Loucy (cell line): Measurements from ENCODE around the gene SH3PXD2A.

ENCODE experiments used
- H2AFZ ChIP-seq: fragments of 200-600 bp; sonication (generic); 2 replicates; pipeline ENCODE4 v1.6.0; 2016; ENCODE audit warnings: antibody characterized with exemption, mild to moderate bottlenecking, low read length, moderate library complexity
- H3F3A ChIP-seq: fragments of 200-600 bp; 2 replicates; pipeline ENCODE4 v1.6.0; 2016; ENCODE audit warnings: antibody characterized with exemption, low read depth, mild to moderate bottlenecking
- H3K27me3 ChIP-seq: fragments of 200-600 bp; sonication (generic); 2 replicates; pipeline ENCODE4 v1.6.1; 2014; ENCODE audit warnings: low read length, mild to moderate bottlenecking; ENCODE audit not compliant: insufficient read depth, poor library complexity, severe bottlenecking
- H3K36me3 ChIP-seq: fragments of 200-600 bp; sonication (generic); 2 replicates; pipeline ENCODE4 v1.6.1; 2016; ENCODE audit warnings: low read length; ENCODE audit not compliant: insufficient read depth
- H3K4me1 ChIP-seq: fragments of 200-600 bp; sonication (generic); 2 replicates; pipeline ENCODE4 v1.5.1; 2014; ENCODE audit warnings: low read length, mild to moderate bottlenecking; ENCODE audit not compliant: insufficient read depth, poor library complexity, severe bottlenecking
- H3K4me2 ChIP-seq: fragments of 200-600 bp; sonication (generic); 2 replicates; pipeline ENCODE4 v1.6.0; 2014; ENCODE audit warnings: antibody characterized with exemption, low read length, low read depth, mild to moderate bottlenecking; ENCODE audit not compliant: poor library complexity, severe bottlenecking
- H3K4me3 ChIP-seq: fragments of 200-600 bp; sonication (generic); 2 replicates; pipeline ENCODE4 v1.5.1; 2014; ENCODE audit warnings: low read length, mild to moderate bottlenecking, mixed read lengths; ENCODE audit not compliant: poor library complexity, severe bottlenecking
- H3K79me2 ChIP-seq: fragments of 200-600 bp; sonication (generic); 2 replicates; pipeline ENCODE4 v1.6.1; 2014; ENCODE audit warnings: low read length; ENCODE audit not compliant: insufficient read depth
- H3K9ac ChIP-seq: fragments of 200-600 bp; sonication (generic); 2 replicates; pipeline ENCODE4 v1.6.0; 2014; ENCODE audit warnings: mild to moderate bottlenecking, low read depth, low read length, moderate library complexity; ENCODE audit not compliant: poor library complexity, severe bottlenecking
- H3K9me2 ChIP-seq: fragments of 200-600 bp; sonication (generic); replicated peaks from 2 replicates; pipeline ENCODE4 v1.6.1; 2016; ENCODE audit warnings: low read depth, low read length, mixed read lengths
- H3K9me3 ChIP-seq: fragments of 200-600 bp; sonication (generic); 2 replicates; pipeline ENCODE4 v1.6.1; 2014; ENCODE audit warnings: mild to moderate bottlenecking, antibody characterized with exemption, low read length, low read depth; ENCODE audit not compliant: insufficient read depth
- H4K20me1 ChIP-seq: fragments of 200-600 bp; sonication (generic); 2 replicates; pipeline ENCODE4 v1.6.0; 2014; ENCODE audit warnings: antibody characterized with exemption, low read length, mild to moderate bottlenecking; ENCODE audit not compliant: insufficient read depth, poor library complexity, severe bottlenecking
- CTCF ChIP-seq: fragments of 200-600 bp; sonication (generic); conservative IDR thresholded peaks from 2 replicates; pipeline ENCODE4 v1.5.1; 2014; ENCODE audit warnings: mild to moderate bottlenecking, antibody characterized with exemption, low read length
- EZH2phosphoT487 ChIP-seq: fragments of 200-600 bp; IDR thresholded peaks from 2 replicates; pipeline ENCODE4 v1.6.1; 2018; ENCODE audit warnings: antibody characterized with exemption, mild to moderate bottlenecking, moderate library complexity, borderline replicate concordance

Gene SH3PXD2A

DNA sequence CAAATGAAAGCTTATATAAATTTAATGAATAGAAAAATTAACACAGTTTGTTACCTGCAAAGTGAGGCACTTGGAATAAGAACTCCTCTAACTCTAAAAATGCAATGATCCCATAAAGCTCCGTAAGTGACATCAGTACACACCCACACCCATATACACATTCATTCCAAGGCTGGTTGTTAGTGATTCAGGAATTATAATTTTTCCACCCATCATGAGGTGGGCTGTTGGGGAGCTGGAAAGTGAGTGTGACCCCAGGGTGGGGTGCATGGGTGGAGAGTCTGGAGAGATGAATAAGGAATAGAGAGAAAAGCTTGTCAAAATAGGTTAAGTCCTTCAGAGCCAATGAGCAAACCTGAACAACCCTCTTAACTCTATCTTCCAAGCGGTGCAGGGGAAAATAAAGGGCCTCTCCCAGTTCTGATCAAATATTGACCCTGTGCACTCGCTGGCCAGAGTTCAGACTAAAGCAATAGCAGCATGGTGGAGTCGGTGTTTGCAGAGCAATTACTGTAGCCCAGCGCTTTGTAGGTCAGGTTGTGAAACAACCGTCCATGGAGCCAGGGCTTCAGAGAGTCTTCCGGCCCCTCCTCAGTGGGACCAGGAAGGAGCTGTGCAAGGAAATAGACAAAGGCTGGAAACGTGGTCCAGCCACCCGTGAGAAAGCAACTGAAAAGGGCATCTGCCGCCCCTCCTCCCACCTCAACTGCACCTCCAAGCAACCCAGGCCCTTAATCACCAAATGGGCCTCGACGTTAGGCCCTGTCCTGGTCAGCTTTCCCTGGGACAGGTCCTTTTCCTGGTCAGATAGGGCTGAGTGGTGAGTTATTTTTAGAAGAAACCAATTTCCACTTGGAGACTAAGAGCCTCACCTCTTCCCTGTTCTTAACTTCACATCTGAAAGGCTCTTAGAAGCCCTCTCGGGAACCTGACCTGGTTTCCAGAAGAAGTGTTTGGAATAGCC, 61.2 kb downstream of the SH3PXD2A start:
- Histone ChIP-seq H3K4me2 (no peak overlapping the region), H3K9ac (no peak overlapping the region), H3K4me1 (no peaks in the 10 kb centered on the region), H3K27me3 (no peaks in the 10 kb centered on the region), H3F3A (no peaks in the 10 kb centered on the region), H3K9me2 (no peaks in the 10 kb centered on the region), H3K36me3 (peaks cover 11% of the 10 kb centered on the region; the same call in 1 of the 2 replicates), H4K20me1 (no peaks in the 10 kb centered on the region), H2AFZ (no peak overlapping the region), H3K79me2 (no peaks in the 10 kb centered on the region), H3K9me3 (no peaks in the 10 kb centered on the region), H3K4me3 (no peak overlapping the region)
- TF ChIP-seq EZH2phosphoT487 (no peak), CTCF (no peak)

- TF ChIP-seq EZH2phosphoT487 = no peak
- TF ChIP-seq CTCF = no peak
- no peaks in the 10 kb centered on the region for H3K9me3 ChIP-seq
- H3K4me3 ChIP-seq = no peak overlapping the region
- no peak overlapping the region for H2AFZ ChIP-seq
- H3K79me2 ChIP-seq = no peaks in the 10 kb centered on the region
- H3K9me2 ChIP-seq = no peaks in the 10 kb centered on the region
- H3K36me3 ChIP-seq = peaks cover 5% of the 10 kb centered on the region; the same call in 1 of the 2 replicates
- H3K4me1 ChIP-seq = no peaks in the 10 kb centered on the region
- no peak overlapping the region for H3K9ac ChIP-seq
- H3K4me2 ChIP-seq = no peak overlapping the region
- no peaks in the 10 kb centered on the region for H3F3A ChIP-seq
- no peaks in the 10 kb centered on the region for H3K27me3 ChIP-seq
- H4K20me1 ChIP-seq = no peaks in the 10 kb centered on the region
Observed at GRCh38 chr10:103793429-103793828, 61.9 kb downstream of the SH3PXD2A start.

DNA sequence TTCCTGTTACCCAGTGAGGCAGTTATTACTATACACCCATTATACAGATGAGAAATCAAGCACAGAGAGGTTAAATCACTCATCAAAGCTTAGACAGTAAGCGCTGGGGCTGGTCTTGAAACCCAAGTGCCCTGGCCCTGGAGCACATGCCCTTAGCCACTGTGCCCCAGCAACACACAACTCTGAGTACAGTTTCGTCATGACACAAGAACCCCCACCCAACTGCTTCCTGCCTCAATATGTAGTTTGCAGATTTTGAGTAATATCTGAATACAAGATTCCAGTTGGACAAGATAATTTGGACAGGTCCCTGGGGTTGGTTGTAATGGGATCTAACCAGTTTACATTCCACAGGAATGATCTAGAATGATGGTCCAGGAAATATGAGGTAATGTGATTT, 62.8 kb downstream of the SH3PXD2A start:
- Histone ChIP-seq H3K27me3 (no peaks in the 10 kb centered on the region), H3K9me3 (no peaks in the 10 kb centered on the region), H3K4me3 (no peak overlapping the region), H3K4me2 (no peak overlapping the region), H3K79me2 (no peaks in the 10 kb centered on the region), H4K20me1 (no peaks in the 10 kb centered on the region), H3F3A (no peaks in the 10 kb centered on the region), H3K9me2 (no peaks in the 10 kb centered on the region), H3K9ac (no peak overlapping the region), H2AFZ (no peak overlapping the region), H3K4me1 (no peaks in the 10 kb centered on the region), H3K36me3 (no peaks in the 10 kb centered on the region; the same call in 1 of the 2 replicates)
- TF ChIP-seq EZH2phosphoT487 (no peak), CTCF (no peak)
